ENCODE data around the gene RNF34.
"Not testable (repeated sequence)": the region's sequence is repeated elsewhere in the genome, so short reads cannot be mapped to it uniquely, and the experiment has no call there.

The RNF34 gene

DNA sequence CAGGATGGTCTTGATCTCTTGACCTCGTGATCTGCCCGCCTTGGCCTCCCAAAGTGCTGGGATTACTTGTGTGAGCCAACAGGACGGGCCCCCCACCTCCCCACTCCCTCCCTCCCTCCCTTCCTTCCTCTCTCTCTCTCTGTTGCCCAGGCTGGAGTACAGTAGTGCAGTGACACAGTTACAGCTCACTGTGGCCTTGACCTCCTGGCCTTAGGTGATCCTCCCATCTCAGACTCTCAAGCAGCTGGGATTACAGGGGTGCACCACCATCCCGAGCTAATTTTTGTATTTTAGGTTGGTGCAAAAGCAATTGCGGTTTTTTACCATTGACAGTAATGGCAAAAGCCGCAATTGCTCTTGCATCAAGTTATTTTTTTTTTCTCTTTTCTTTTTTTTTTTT is 28.5 kb upstream of the RNF34 start:
- H3K4me3 ChIP-seq (ENCODE audit: low read depth, low read length): no peak overlapping the region
- TF ChIP-seq CTCF (IDR thresholded peaks at IDR 0.05; ENCODE audit: low read depth, low read length) (no peak), POLR2A (IDR thresholded peaks at IDR 0.05; ENCODE audit: extremely low read depth, insufficient read length) (no peak), MYC (IDR thresholded peaks at IDR 0.05; ENCODE audit: low read depth, low read length) (no peak)
- DNase-seq (ENCODE audit: low read depth): peak; percentile 43

- no peak for DNase-seq (ENCODE audit: low read depth)
- H3K4me3 ChIP-seq (ENCODE audit: low read depth, low read length): no peak overlapping the region
- TF ChIP-seq CTCF (IDR thresholded peaks at IDR 0.05; ENCODE audit: low read depth, low read length): no peak
- TF ChIP-seq MAX (IDR thresholded peaks at IDR 0.05; ENCODE audit: low read depth, low read length): no peak
- TF ChIP-seq MYC (IDR thresholded peaks at IDR 0.05; ENCODE audit: low read depth, low read length): no peak
- TF ChIP-seq POLR2A (IDR thresholded peaks at IDR 0.05; ENCODE audit: extremely low read depth, insufficient read length): no peak
Observed at GRCh38 chr12:121373755-121374154, 26.2 kb upstream of the RNF34 start.

GRCh38 chr12:121374336-121374735 is 25.6 kb upstream of the RNF34 start:
- DNase-seq (ENCODE audit: low read depth); H3K4me3 ChIP-seq (ENCODE audit: low read depth, low read length): not testable (repeated sequence)

DNA sequence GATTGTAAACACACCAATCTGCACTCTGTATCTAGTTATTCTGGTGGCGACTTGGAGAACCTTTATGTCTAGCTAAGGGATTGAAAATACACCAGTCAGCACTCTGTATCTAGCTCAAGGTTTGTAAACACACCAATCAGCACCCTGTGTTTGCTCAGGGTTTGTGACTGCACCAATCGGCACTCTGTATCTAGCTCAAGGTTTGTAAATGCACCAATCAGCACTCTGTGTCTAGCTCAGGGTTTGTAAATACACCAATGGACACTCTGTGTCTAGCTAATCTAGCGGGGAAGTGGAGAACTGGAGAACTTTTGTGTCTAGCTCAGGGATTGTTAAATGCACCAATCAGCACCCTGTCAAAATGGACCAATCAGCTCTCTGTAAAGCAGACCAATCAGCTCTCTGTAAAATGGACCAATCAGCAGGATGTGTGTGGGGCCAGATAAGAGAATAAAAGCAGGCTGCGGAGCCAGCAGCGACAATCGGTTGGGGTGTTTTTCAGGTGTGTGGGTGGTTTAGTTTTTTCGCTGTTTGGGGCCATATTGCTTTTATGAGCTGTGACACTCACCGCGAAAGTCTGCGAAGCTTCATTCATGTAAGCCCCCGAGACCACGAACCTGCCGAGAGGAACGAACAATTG is 24.9 kb upstream of the RNF34 start:
- H3K4me3 ChIP-seq (ENCODE audit: low read depth, low read length): not testable (repeated sequence)

GRCh38 chr12:121376754-121377697 is 22.9 kb upstream of the RNF34 start:
- no peak for DNase-seq (ENCODE audit: low read depth)
- no peak for TF ChIP-seq MYC (IDR thresholded peaks at IDR 0.05; ENCODE audit: low read depth, low read length)
- no peak for TF ChIP-seq CTCF (IDR thresholded peaks at IDR 0.05; ENCODE audit: low read depth, low read length)
- no peak for TF ChIP-seq POLR2A (IDR thresholded peaks at IDR 0.05; ENCODE audit: extremely low read depth, insufficient read length)
- no peak for TF ChIP-seq MAX (IDR thresholded peaks at IDR 0.05; ENCODE audit: low read depth, low read length)
- H3K4me3 ChIP-seq (ENCODE audit: low read depth, low read length): no peak overlapping the region

More for the DNA sequence above, 24.9 kb upstream of the RNF34 start:
- DNase-seq (ENCODE audit: low read depth): not testable (repeated sequence)

GRCh38 chr12:121378736-121379135 is 21.2 kb upstream of the RNF34 start:
- TF ChIP-seq POLR2A (IDR thresholded peaks at IDR 0.05; ENCODE audit: extremely low read depth, insufficient read length) (no peak), MAX (IDR thresholded peaks at IDR 0.05; ENCODE audit: low read depth, low read length) (no peak), CTCF (IDR thresholded peaks at IDR 0.05; ENCODE audit: low read depth, low read length) (no peak), MYC (IDR thresholded peaks at IDR 0.05; ENCODE audit: low read depth, low read length) (no peak)
- no peak overlapping the region for H3K4me3 ChIP-seq (ENCODE audit: low read depth, low read length)
- DNase-seq (ENCODE audit: low read depth): no peak

- no peak for TF ChIP-seq POLR2A (IDR thresholded peaks at IDR 0.05; ENCODE audit: extremely low read depth, insufficient read length)
- no peak for TF ChIP-seq MAX (IDR thresholded peaks at IDR 0.05; ENCODE audit: low read depth, low read length)
- TF ChIP-seq CTCF (IDR thresholded peaks at IDR 0.05; ENCODE audit: low read depth, low read length): no peak
- TF ChIP-seq MYC (IDR thresholded peaks at IDR 0.05; ENCODE audit: low read depth, low read length): no peak
- H3K4me3 ChIP-seq (ENCODE audit: low read depth, low read length): no peak overlapping the region
- no peak for DNase-seq (ENCODE audit: low read depth)
Observed at GRCh38 chr12:121379945-121380344, 20.0 kb upstream of the RNF34 start.
